Measurements from ENCODE around the gene TFF3.

DNA sequence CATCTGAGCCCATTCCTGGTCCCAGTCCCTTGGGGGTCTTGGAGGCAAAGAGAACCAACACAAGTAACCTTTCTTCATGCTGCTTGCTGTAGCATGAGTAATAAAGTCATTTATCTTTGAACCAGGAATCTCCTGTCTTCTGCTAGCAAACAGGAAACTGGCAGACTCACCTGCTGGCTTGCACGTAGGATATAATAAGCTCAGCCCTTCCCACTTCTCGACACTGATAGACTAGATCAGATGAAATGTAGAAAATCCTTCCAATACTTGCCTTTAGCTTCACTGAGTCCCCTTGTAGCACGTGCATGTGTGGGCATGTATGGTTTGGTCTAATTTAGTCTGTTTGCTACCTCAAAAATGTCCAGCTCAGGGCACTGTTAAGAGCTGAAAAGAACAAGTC lies 42.1 kb upstream of the TFF3 start:
- no peak for TF ChIP-seq ZNF274 (IDR thresholded peaks at IDR 0.05; ENCODE audit: low read depth, low read length)
- TF ChIP-seq YY1 (IDR thresholded peaks at IDR 0.05; ENCODE audit: insufficient read depth, insufficient read length) = no peak
- TF ChIP-seq SUZ12 (IDR thresholded peaks at IDR 0.05; ENCODE audit: extremely low read depth, insufficient read depth, insufficient read length) = no peak

All from NT2/D1 (cell line).